Neutrophil (primary cell): ENCODE measurements around the gene OSGIN1.

Source experiments
- H3K27ac ChIP-seq: fragments of 200-600 bp; sonication (generic); 2 replicates; pipeline ENCODE4 v1.5.1; 2016; ENCODE audit warnings: mild to moderate bottlenecking, moderate library complexity
- H3K27me3 ChIP-seq: fragments of 200-600 bp; sonication (generic); 2 replicates; pipeline ENCODE4 v1.6.0; 2016; ENCODE audit warnings: mild to moderate bottlenecking
- H3K36me3 ChIP-seq: fragments of 200-600 bp; sonication (generic); 2 replicates; pipeline ENCODE4 v1.5.1; 2017
- H3K4me1 ChIP-seq, 2 experiments: fragments of 200-600 bp in 1 of 2; sonication (generic) in 1 of 2; 1 replicate in 1 of 2; 2 replicates in 1 of 2; pipeline versions ENCODE4 v1.5.1 to v1.6.1; 2013 to 2016; ENCODE audit warnings: low read depth in 1 of 2, low read length in 1 of 2, mild to moderate bottlenecking in 1 of 2, moderate library complexity in 1 of 2; ENCODE audit not compliant: control insufficient read depth in 1 of 2, insufficient read depth in 1 of 2
- H3K4me3 ChIP-seq, 2 experiments: fragments of 200-600 bp in 1 of 2; sonication (generic) in 1 of 2; 1 replicate in 1 of 2; 2 replicates in 1 of 2; pipeline ENCODE4 v1.5.1; 2013 to 2016; ENCODE audit warnings: low read depth in 1 of 2, low read length in 1 of 2, mild to moderate bottlenecking in 1 of 2, moderate library complexity in 1 of 2
- H3K9me3 ChIP-seq: fragments of 200-600 bp; sonication (generic); 2 replicates; pipeline ENCODE4 v1.5.1; 2016
- CTCF ChIP-seq: fragments of 200-600 bp; sonication (generic); IDR thresholded peaks from 2 replicates; pipeline ENCODE4 v1.5.1; 2016; ENCODE audit warnings: antibody characterized with exemption

OSGIN1 gene

GRCh38 chr16:83942074-83942473, 11.0 kb upstream of the OSGIN1 start:
- no peaks in the 10 kb centered on the region for H3K27me3 ChIP-seq
- no peak for TF ChIP-seq CTCF
- H3K4me1 ChIP-seq: peaks cover 15 to 16% of the 10 kb centered on the region in 2 experiments
- H3K36me3 ChIP-seq: no peaks in the 10 kb centered on the region
- H3K4me3 ChIP-seq: no peak overlapping the region
- no peak overlapping the region for H3K27ac ChIP-seq
- no peaks in the 10 kb centered on the region for H3K9me3 ChIP-seq

GRCh38 chr16:83942815-83943515, 10.1 kb upstream of the OSGIN1 start:
- no peak overlapping the region for H3K27ac ChIP-seq
- H3K27me3 ChIP-seq: no peaks in the 10 kb centered on the region
- H3K4me3 ChIP-seq: no peak overlapping the region
- H3K9me3 ChIP-seq: no peaks in the 10 kb centered on the region
- no peak for TF ChIP-seq CTCF
- no peaks in the 10 kb centered on the region for H3K36me3 ChIP-seq
- peaks cover 15 to 16% of the 10 kb centered on the region in 2 experiments for H3K4me1 ChIP-seq

GRCh38 chr16:83943516-83944050, 9.5 kb upstream of the OSGIN1 start:
- H3K27ac ChIP-seq: no peak overlapping the region

GRCh38 chr16:83945587-83945986, 7.5 kb upstream of the OSGIN1 start:
- H3K27me3 ChIP-seq: no peaks in the 10 kb centered on the region
- no peaks in the 10 kb centered on the region for H3K9me3 ChIP-seq
- no peaks in the 10 kb centered on the region for H3K4me1 ChIP-seq
- H3K36me3 ChIP-seq: no peaks in the 10 kb centered on the region
- no peak overlapping the region for H3K4me3 ChIP-seq
- H3K27ac ChIP-seq: no peak overlapping the region
- no peak for TF ChIP-seq CTCF

More at GRCh38 chr16:83943516-83944050, 9.5 kb upstream of the OSGIN1 start:
- Histone ChIP-seq H3K9me3 (no peaks in the 10 kb centered on the region), H3K27me3 (no peaks in the 10 kb centered on the region), H3K36me3 (no peaks in the 10 kb centered on the region), H3K4me1 (peaks cover 15 to 16% of the 10 kb centered on the region in 2 experiments), H3K4me3 (no peak overlapping the region)
- no peak for TF ChIP-seq CTCF

GRCh38 chr16:83946154-83946780, 6.8 kb upstream of the OSGIN1 start:
- H3K36me3 ChIP-seq: no peaks in the 10 kb centered on the region

More at GRCh38 chr16:83946154-83946780, 6.8 kb upstream of the OSGIN1 start:
- no peaks in the 10 kb centered on the region for H3K4me1 ChIP-seq
- TF ChIP-seq CTCF: no peak
- no peaks in the 10 kb centered on the region for H3K9me3 ChIP-seq
- no peak overlapping the region for H3K27ac ChIP-seq
- no peak overlapping the region for H3K4me3 ChIP-seq
- H3K27me3 ChIP-seq: no peaks in the 10 kb centered on the region
